ENCODE results near the gene SDSL.

DNA sequence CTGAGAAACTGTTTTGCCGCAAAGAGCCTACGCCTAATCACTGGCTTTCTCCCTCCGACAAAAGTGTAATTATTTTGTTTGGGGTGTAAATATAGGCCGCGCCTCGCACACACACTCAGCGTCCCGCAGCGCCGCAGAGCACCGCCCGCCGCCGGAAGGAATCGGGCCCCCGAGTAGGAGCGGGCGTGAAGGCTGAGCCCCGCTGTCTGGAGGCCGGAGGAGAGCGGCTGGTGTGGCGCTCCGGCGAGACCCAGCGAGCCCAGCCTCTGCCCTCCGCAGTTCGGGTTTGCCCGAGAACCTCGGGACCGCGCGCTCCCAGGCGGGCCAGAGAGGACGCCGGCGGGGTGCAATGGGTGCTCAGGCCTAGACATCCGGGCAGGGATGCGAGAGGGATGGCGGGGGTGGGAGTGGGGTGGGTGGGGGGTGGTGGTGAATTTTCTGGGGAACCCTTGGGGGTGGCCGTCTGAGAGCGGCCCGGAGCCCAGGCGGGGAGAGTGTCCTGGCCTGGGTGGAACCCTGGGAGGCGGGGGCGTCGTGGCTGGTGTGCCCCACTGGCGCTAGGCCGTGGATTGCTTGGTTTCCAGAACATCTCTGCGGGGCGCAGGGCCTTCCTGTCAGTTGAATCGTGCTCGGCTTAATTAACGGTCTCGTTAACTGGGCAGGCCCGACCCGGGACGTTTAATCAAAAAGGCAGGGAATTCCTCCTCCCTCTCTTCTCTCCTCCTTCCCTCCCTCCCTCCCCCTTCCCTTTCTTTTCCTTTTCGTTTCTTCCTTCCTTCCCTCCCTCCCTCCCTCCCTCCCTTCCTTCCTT lies 54.2 kb downstream of the SDSL start:
- TF ChIP-seq, protein P1, sequence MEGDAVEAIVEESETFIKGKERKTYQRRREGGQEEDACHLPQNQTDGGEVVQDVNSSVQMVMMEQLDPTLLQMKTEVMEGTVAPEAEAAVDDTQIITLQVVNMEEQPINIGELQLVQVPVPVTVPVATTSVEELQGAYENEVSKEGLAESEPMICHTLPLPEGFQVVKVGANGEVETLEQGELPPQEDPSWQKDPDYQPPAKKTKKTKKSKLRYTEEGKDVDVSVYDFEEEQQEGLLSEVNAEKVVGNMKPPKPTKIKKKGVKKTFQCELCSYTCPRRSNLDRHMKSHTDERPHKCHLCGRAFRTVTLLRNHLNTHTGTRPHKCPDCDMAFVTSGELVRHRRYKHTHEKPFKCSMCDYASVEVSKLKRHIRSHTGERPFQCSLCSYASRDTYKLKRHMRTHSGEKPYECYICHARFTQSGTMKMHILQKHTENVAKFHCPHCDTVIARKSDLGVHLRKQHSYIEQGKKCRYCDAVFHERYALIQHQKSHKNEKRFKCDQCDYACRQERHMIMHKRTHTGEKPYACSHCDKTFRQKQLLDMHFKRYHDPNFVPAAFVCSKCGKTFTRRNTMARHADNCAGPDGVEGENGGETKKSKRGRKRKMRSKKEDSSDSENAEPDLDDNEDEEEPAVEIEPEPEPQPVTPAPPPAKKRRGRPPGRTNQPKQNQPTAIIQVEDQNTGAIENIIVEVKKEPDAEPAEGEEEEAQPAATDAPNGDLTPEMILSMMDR (conservative IDR thresholded peaks at IDR 0.05) = no peak
- no peak for TF ChIP-seq ZFX (IDR thresholded peaks at IDR 0.05)
